ENCODE data around the gene OR6K3. TPM values are rescaled to one million over a fixed set of nuclear protein-coding genes. Genes with fewer than 3 reads are reported as not detected.

The OR6K3 gene, protein sequence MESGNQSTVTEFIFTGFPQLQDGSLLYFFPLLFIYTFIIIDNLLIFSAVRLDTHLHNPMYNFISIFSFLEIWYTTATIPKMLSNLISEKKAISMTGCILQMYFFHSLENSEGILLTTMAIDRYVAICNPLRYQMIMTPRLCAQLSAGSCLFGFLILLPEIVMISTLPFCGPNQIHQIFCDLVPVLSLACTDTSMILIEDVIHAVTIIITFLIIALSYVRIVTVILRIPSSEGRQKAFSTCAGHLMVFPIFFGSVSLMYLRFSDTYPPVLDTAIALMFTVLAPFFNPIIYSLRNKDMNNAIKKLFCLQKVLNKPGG
- not detected in 2 replicates for total RNA-seq

DNA sequence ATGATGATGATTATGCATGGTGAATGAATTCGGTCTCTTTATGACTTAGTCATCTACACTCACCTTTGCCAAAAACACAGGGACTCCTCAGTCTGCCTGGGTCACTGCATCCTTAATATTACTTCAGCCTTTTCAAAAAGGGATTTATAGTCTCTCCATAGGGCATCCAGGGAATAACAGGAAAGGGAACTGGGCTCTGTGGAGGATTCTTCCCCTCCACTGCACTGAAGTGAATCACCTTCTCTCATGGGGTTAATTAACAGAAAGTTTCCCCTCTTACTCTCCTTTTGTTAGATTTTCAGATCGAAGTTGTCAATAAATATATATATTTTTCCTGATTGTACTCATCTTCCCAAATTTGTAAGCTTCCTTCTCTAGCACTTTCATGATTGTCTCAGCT lies at the start of gene OR6K3:
Gene OR6K3 (minus strand): TSS at position 101 of the 400 bp plus-strand sequence. CDS start 2,605 bp downstream, outside the sequence.

DNA sequence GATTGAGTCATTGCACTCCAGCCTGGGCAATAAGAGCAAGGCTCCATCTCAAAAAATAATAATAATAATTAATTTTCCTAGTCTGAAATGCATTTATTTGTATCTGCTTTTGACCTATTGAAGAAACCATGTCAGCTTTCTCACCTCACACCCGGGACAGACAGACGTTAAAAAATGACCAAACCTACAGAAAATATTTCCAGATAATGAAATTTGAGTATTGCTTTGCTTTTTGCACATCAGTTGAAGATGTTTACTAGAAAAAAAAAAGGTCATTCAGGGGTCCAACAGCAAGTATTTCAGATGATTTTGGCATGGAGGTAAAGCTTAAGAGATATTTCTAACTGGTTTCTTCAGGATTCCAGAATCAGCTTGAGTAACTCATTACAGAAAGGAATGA lies 33.9 kb upstream of the OR6K3 start, which contains the start of gene OR6K6:
Gene OR6K6 (plus strand): TSS at position 301 of the 400 bp plus-strand sequence. CDS start 168 bp downstream, outside the sequence.

DNA sequence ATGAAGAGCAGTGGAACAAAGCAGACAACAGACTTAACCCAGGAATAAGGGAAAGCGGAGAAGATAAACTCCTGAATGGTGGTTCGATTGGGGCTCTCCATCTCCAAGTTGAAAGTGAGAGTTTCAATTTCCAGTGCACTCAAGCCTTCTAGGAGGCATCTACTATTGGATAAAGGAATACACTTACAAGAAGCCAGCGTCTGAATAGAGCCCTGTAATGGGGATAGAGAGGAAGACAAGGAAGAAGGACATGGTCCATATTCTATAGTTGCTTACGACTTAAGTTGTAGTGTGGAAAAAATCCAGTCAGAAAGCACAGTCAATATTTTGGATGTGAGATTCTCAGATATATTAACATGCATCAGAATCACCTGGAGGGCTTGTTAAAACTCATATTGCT lies 20.0 kb downstream of the OR6K3 start, which contains the start of gene OR6K2:
Gene OR6K2 (minus strand): TSS at position 101 of the 400 bp plus-strand sequence. CDS start 0 bp downstream, at position 101.

DNA sequence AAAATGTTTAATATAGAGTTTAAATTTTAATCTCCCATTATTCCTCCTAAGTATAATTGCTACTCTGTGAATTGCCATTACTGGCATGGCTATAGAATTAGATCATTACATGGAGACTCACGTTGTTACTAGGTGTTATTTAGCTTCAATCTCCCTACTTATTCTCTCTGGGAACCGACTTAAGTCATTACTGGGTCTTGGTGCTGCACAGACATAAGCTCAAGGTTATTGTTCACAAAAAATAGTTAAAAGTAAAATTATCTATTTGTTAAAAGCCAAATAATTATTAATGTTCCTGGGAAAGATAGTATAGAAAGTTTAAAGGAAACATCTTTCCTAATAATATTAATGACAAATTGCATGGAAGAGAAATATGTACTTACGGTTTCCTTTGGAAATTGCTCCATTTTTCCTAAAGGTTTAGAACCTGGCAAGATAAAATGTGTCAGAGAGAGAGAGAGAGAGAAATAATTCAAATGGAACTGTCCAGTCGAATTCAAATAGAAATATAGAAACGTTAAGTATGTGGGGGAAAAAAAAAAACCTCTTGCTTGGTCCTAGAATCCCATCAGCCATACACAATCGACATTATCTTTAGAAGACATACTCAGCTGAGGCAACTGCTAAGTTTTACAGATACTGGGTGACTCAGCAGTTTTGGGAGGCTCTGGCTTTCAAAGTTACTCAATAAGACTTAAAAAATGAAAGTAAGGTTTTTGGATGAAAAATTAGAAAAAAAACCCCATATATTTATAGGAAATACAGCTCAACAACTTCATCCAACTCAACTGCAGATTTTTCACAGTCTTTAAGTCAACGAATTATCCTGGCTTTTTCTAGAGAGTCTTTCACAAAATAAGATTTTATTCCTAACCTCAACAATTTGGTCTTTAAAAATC lies 34.2 kb downstream of the OR6K3 start, which contains the start of gene SPTA1:
Gene SPTA1 (minus strand): TSS at position 605 of the 899 bp plus-strand sequence. CDS start 198 bp downstream, at position 407.

Other genes starting within 250 kb of the OR6K3 start
- not detected in 2 replicates for gene OR10R2, start 248.5 kb downstream of the OR6K3 start, total RNA-seq
- not detected in 2 replicates for gene OR6Y1, start 166.3 kb downstream of the OR6K3 start, total RNA-seq
- gene OR6P1, start 150.1 kb downstream of the OR6K3 start, total RNA-seq = not detected in 2 replicates
- not detected in 2 replicates for gene OR10X1, start 140.8 kb downstream of the OR6K3 start, total RNA-seq
- gene OR10Z1, start 115.5 kb downstream of the OR6K3 start, total RNA-seq = not detected in 2 replicates
- not detected in 2 replicates for gene SPTA1, start 34.0 kb downstream of the OR6K3 start, total RNA-seq
- gene OR6K2, start 20.1 kb downstream of the OR6K3 start, total RNA-seq = not detected in 2 replicates
- gene OR6K6, start 34.0 kb upstream of the OR6K3 start, total RNA-seq = not detected in 2 replicates
- not detected in 2 replicates for gene OR6N1, start 51.5 kb upstream of the OR6K3 start, total RNA-seq
- not detected in 2 replicates for gene OR6N2, start 60.5 kb upstream of the OR6K3 start, total RNA-seq
- gene MNDA, start 110.6 kb upstream of the OR6K3 start, total RNA-seq = not detected in 2 replicates
- gene PYHIN1, start 210.8 kb upstream of the OR6K3 start, total RNA-seq = not detected in 2 replicates

Data from epithelial cell of alveolus of lung (primary cell).